Body of pancreas (tissue), 4 donors: Measurements from ENCODE around the gene PHRF1. TPM values are rescaled to one million over a fixed set of nuclear protein-coding genes. Genes with fewer than 3 reads are reported as not detected.

Source experiments
- ATAC-seq: fragments of 150-250 bp; one replicate; pipeline ENCODE4 v1.9.1; 2016
- DNase-seq, 4 donors: peaks; one replicate each; pipeline ENCODE4 v3.0.0-alpha.2; 2019
- H3K27ac ChIP-seq, 4 donors: fragments of 200-600 bp; sonication (generic); 1 replicate in 3 of 4; 2 replicates in 1 of 4; pipeline versions ENCODE4 v1.5.1 to v1.6.1; 2016 to 2019; ENCODE audit warnings: mild to moderate bottlenecking in 1 of 4, mixed read lengths in 1 of 4, moderate library complexity in 1 of 4
- H3K27me3 ChIP-seq, 2 donors: fragments of 200-600 bp; sonication (generic); one replicate each; pipeline ENCODE4 v1.6.0; 2016; ENCODE audit warnings: mild to moderate bottlenecking in 1 of 2
- H3K36me3 ChIP-seq, 2 donors: fragments of 200-600 bp; sonication (generic); replicated peaks in 1 of 2; 2 replicates each; pipeline ENCODE4 v1.5.1; 2016; ENCODE audit warnings: low read depth in 2 of 2; ENCODE audit not compliant: insufficient read depth in 1 of 2
- H3K4me1 ChIP-seq: fragments of 200-600 bp; sonication (generic); one replicate; pipeline ENCODE4 v1.6.0; 2016
- H3K4me3 ChIP-seq, 2 donors: fragments of 200-600 bp; sonication (generic); 1 replicate in 1 of 2; 2 replicates in 1 of 2; pipeline ENCODE4 v1.5.1; 2016 to 2019
- H3K9me3 ChIP-seq, 3 donors: fragments of 200-600 bp; sonication (generic); 1 replicate in 2 of 3; 2 replicates in 1 of 3; pipeline ENCODE4 v1.5.1; 2016
- CTCF ChIP-seq, 7 experiments: fragments of 450-650 bp in 4 of 7; fragments of 200-600 bp in 3 of 7; sonication (generic) in 3 of 7; IDR thresholded peaks; one replicate each; pipeline ENCODE4 v1.5.1; 2016 to 2019; ENCODE audit warnings: antibody characterized with exemption in 7 of 7
- POLR2A ChIP-seq, 3 donors: fragments of 450-650 bp; IDR thresholded peaks; one replicate each; pipeline ENCODE4 v1.6.1; 2016; ENCODE audit warnings: antibody characterized with exemption in 3 of 3, mild to moderate bottlenecking in 2 of 3
- WGBS, 2 donors: methylation state at CpG; one replicate each; pipeline ENCODE4 v1.1.5; 2017; 5-methylcytosine and 5-hydroxymethylcytosine counted together
- intact Hi-C: fragments of 100-400 bp; cut with DNase I; formaldehyde crosslinking; loops from one replicate; pipeline ENCODE4 v1.15.1; 2023
- total RNA-seq, 2 donors: library from RNA; depleted of rRNA; stranded (reverse); fragments of >200 nt; gene quantifications; one replicate each; pipeline ENCODE4 v1.1.0, GENCODE V29; 2016

The PHRF1 gene
- total RNA-seq, 2 donors from 2014 or later = 18.2 to 34.3 TPM

- intact Hi-C loops = loop anchor here (5.0 kb wide), 1 partner anchor 66 kb away; no protein-coding TSS in a partner anchor
- WGBS, 2 donors = 90 to 94% methylated on average over 11 to 14 of the region's 14 CpGs
- DNase-seq = no peak
- H3K27ac ChIP-seq = no peak overlapping the region
- no peak for ATAC-seq
- no peaks in the 10 kb centered on the region for H3K9me3 ChIP-seq
- no peaks in the 10 kb centered on the region for H3K27me3 ChIP-seq
- peaks cover 10% of the 10 kb centered on the region for H3K4me1 ChIP-seq
- no peak overlapping the region for H3K4me3 ChIP-seq
- H3K36me3 ChIP-seq = peaks cover 0 to 5% of the 10 kb centered on the region in 2 donors
- TF ChIP-seq CTCF (IDR thresholded peaks at IDR 0.05) = no peak
- no peak for TF ChIP-seq POLR2A (IDR thresholded peaks at IDR 0.05)
Measured at GRCh38 chr11:656426-656825, 80.2 kb downstream of the PHRF1 start.

- ATAC-seq (no peak), DNase-seq (no peak)
- Histone ChIP-seq H3K4me1 (peaks cover 10% of the 10 kb centered on the region), H3K27ac (no peak overlapping the region), H3K36me3 (peaks cover 0 to 5% of the 10 kb centered on the region in 2 donors), H3K9me3 (no peaks in the 10 kb centered on the region), H3K4me3 (no peak overlapping the region), H3K27me3 (no peaks in the 10 kb centered on the region)
- intact Hi-C loops = loop anchor here (5.0 kb wide), 1 partner anchor 65 kb away; no protein-coding TSS in a partner anchor
- no peak for TF ChIP-seq CTCF (IDR thresholded peaks at IDR 0.05)
- no peak for TF ChIP-seq POLR2A (IDR thresholded peaks at IDR 0.05)
- WGBS, 2 donors = 83 to 85% methylated on average over 4 to 7 of the region's 7 CpGs
Measured at GRCh38 chr11:656866-657265, 80.6 kb downstream of the PHRF1 start.

- H3K4me1 ChIP-seq = peaks cover 10% of the 10 kb centered on the region
- 56 to 66% methylated on average over 9 to 14 of the region's 14 CpGs for WGBS, 2 donors
- H3K27me3 ChIP-seq = no peaks in the 10 kb centered on the region
- H3K9me3 ChIP-seq = no peaks in the 10 kb centered on the region
- peaks cover 0 to 5% of the 10 kb centered on the region in 2 donors for H3K36me3 ChIP-seq
- no peak overlapping the region for H3K27ac ChIP-seq
- peak in 1 of 7 experiments; percentile 16 for TF ChIP-seq CTCF (IDR thresholded peaks at IDR 0.05)
- no peak for TF ChIP-seq POLR2A (IDR thresholded peaks at IDR 0.05)
- ATAC-seq = no peak
- DNase-seq = peak in 2 of 4 donors; percentile 48 to 51
- intact Hi-C loops = loop anchor here (5.0 kb wide), 1 partner anchor 65 kb away; no protein-coding TSS in a partner anchor
- H3K4me3 ChIP-seq = no peak overlapping the region
Measured at GRCh38 chr11:657691-658126, 81.4 kb downstream of the PHRF1 start.

- DNase-seq (no peak), ATAC-seq (no peak)
- TF ChIP-seq CTCF (IDR thresholded peaks at IDR 0.05) = no peak
- TF ChIP-seq POLR2A (IDR thresholded peaks at IDR 0.05) = no peak
- 93 to 97% methylated on average over 15 to 16 of the region's 16 CpGs for WGBS, 2 donors
- Histone ChIP-seq H3K27me3 (no peaks in the 10 kb centered on the region), H3K9me3 (no peaks in the 10 kb centered on the region), H3K36me3 (peaks cover 0 to 3% of the 10 kb centered on the region in 2 donors), H3K4me3 (no peak overlapping the region), H3K27ac (no peak overlapping the region), H3K4me1 (peaks cover 10% of the 10 kb centered on the region)
- intact Hi-C loops = loop anchor here (5.0 kb wide), 1 partner anchor 63 kb away; no protein-coding TSS in a partner anchor
Measured at GRCh38 chr11:659532-660085, 83.3 kb downstream of the PHRF1 start.

- ATAC-seq = no peak
- TF ChIP-seq POLR2A (IDR thresholded peaks at IDR 0.05) (no peak), CTCF (IDR thresholded peaks at IDR 0.05) (no peak)
- Histone ChIP-seq H3K4me1 (peaks cover 3% of the 10 kb centered on the region), H3K4me3 (no peak overlapping the region), H3K27ac (no peak overlapping the region), H3K27me3 (no peaks in the 10 kb centered on the region), H3K9me3 (no peaks in the 10 kb centered on the region), H3K36me3 (peaks cover 0 to 3% of the 10 kb centered on the region in 2 donors)
- WGBS, 2 donors = 87% methylated on average over 18 to 19 of the region's 19 CpGs
- no peak for DNase-seq
- intact Hi-C loops = no loop called here
Measured at GRCh38 chr11:660281-660680, 84.0 kb downstream of the PHRF1 start.
